Measurements from ENCODE around the gene BAK1.
A peak's percentile ranks its signal among the peaks of the same experiment; 100 is the strongest.

The BAK1 gene

DNA sequence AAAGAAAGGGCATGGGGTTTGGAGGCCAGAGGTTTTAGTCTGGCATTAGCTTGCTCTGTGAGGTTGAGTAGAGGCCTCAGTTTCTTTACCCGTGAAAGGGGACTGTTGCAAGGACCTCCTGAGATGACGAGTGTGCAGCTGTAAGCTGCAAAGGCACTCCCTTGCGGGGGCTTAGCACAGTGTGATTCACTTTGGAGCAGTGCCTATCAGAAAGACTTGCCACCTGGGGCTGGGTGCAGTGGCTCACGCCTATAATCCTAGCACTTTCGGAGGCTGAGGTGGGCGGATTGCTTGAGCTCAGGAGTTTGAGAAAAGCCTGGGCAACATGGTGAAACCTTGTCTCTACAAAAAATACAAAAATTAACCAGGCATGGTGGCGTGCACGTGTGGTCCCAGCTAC, 7.5 kb upstream of the BAK1 start:
- in situ Hi-C loops (cut with MboI; ENCODE audit: low sequenced_read_pairs, unreplicated experiment), result loop anchor here (5.0 kb wide), 1 partner anchor 115 kb away; no protein-coding TSS in a partner anchor
- TF ChIP-seq CTCF (IDR thresholded peaks at IDR 0.05; ENCODE audit: borderline replicate concordance, control extremely low read depth, extremely low read depth, insufficient read depth, missing control alignments), result no peak
- DNase-seq (ENCODE audit: low spot score), result no peak

- TF ChIP-seq CTCF (IDR thresholded peaks at IDR 0.05; ENCODE audit: borderline replicate concordance, control extremely low read depth, extremely low read depth, insufficient read depth, missing control alignments), result no peak
- in situ Hi-C loops (cut with MboI; ENCODE audit: low sequenced_read_pairs, unreplicated experiment), result loop anchor here (5.0 kb wide), 1 partner anchor 116 kb away; no protein-coding TSS in a partner anchor
Measured at GRCh38 chr6:33586108-33586640, 6.1 kb upstream of the BAK1 start.

DNA sequence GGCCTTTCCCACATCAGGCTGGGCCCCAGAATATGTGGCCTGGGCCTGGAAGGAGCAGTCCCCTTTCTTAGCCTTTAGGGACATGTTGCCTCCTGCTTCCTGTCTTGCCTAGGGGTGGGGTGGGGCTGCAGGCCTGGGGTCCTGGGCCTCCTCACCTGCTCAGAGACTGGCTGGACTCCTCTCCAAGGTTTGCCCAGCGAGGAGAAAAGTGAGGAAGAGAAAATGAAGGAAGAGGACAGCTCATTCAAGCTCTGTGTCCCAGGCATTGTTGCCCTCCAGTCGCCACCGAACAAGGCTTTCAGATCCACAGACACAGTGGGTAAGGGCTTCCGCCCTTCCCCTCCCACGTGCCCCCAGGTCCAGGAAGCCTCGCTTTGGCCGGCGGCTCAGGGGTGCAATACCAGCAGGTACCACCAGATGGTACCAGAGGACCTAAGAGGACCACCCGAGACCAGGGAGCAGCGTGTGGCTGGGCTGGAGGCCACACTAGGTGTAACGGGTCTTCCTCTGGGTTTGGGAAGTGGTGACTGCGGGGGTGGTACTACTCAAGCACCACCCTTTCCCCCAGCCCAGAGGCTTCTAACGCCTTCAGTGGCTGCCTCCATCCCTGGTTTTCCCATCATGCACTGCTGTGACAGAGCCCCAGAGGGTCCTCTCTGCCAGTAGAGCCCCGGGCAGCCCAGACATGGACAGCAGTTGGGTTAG, 5.5 kb upstream of the BAK1 start:
- TF ChIP-seq CTCF (IDR thresholded peaks at IDR 0.05; ENCODE audit: borderline replicate concordance, control extremely low read depth, extremely low read depth, insufficient read depth, missing control alignments), result peak; percentile 97
- in situ Hi-C loops (cut with MboI; ENCODE audit: low sequenced_read_pairs, unreplicated experiment), result loop anchor here (5.0 kb wide), 1 partner anchor 117 kb away; no protein-coding TSS in a partner anchor
- peak; percentile 90 for DNase-seq (ENCODE audit: low spot score)

More at GRCh38 chr6:33586108-33586640, 6.1 kb upstream of the BAK1 start:
- no peak for DNase-seq (ENCODE audit: low spot score)

GRCh38 chr6:33584700-33585402, 4.8 kb upstream of the BAK1 start:
- in situ Hi-C loops (cut with MboI; ENCODE audit: low sequenced_read_pairs, unreplicated experiment), result loop anchor here (5.0 kb wide), 1 partner anchor 117 kb away; no protein-coding TSS in a partner anchor
- DNase-seq (ENCODE audit: low spot score), result no peak
- no peak for TF ChIP-seq CTCF (IDR thresholded peaks at IDR 0.05; ENCODE audit: borderline replicate concordance, control extremely low read depth, extremely low read depth, insufficient read depth, missing control alignments)

DNA sequence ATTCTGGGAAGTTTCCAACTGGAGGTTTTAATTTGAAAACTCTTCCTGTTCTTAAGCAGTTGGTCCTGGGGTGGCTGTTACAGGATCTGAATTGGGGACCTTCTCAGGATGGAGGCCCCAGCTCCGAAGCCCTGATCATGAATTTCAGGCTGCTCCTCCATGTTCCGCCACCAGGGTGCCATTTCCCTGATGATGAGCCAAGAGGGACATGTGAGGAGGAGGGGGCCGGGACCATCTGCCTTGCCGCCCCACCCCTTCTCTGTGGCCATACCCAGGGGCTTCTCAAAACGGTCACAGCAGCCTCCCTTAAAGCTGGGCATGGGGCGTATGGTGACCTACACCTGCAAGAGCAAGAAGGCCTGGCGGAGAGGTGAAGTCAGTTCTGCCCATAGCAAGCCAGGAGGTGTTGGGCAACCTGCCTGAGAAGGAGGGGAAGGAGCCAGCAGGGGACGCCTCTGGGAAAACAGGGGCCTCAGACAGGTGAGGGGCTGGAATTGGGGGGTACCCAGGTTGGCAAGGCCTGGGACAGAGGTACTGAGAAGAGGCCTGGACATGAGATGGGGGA, 3.6 kb upstream of the BAK1 start:
- no peak for TF ChIP-seq CTCF (IDR thresholded peaks at IDR 0.05; ENCODE audit: borderline replicate concordance, control extremely low read depth, extremely low read depth, insufficient read depth, missing control alignments)
- in situ Hi-C loops (cut with MboI; ENCODE audit: low sequenced_read_pairs, unreplicated experiment), result no loop called here
- no peak for DNase-seq (ENCODE audit: low spot score)

DNA sequence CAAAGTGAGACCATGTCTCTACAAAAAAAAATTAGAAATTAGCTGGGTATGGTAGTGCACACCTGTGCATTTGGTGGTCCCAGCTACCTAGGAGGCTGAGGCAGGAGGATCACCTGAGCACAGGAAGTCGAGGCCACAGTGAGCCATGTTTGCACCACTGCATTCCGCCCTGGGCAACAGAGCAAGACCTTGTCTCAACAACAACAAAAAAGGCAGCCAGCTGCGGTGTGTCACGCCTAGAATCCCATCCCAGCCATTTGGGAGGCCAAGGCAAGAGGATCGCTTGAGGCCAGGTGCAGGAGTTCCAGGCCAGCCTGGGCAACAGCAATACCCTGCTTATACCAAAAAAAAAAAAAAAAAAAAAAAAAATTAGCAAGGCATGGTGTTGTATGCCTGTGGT, 1.1 kb upstream of the BAK1 start:
- TF ChIP-seq CTCF (IDR thresholded peaks at IDR 0.05; ENCODE audit: borderline replicate concordance, control extremely low read depth, extremely low read depth, insufficient read depth, missing control alignments), result no peak
- no peak for DNase-seq (ENCODE audit: low spot score)
- in situ Hi-C loops (cut with MboI; ENCODE audit: low sequenced_read_pairs, unreplicated experiment), result no loop called here

All from GM13976 (cell line).